ENCODE results near the gene MLIP. TPM values are rescaled to one million over a fixed set of nuclear protein-coding genes. Genes with fewer than 3 reads are reported as not detected.

Gene MLIP, protein sequence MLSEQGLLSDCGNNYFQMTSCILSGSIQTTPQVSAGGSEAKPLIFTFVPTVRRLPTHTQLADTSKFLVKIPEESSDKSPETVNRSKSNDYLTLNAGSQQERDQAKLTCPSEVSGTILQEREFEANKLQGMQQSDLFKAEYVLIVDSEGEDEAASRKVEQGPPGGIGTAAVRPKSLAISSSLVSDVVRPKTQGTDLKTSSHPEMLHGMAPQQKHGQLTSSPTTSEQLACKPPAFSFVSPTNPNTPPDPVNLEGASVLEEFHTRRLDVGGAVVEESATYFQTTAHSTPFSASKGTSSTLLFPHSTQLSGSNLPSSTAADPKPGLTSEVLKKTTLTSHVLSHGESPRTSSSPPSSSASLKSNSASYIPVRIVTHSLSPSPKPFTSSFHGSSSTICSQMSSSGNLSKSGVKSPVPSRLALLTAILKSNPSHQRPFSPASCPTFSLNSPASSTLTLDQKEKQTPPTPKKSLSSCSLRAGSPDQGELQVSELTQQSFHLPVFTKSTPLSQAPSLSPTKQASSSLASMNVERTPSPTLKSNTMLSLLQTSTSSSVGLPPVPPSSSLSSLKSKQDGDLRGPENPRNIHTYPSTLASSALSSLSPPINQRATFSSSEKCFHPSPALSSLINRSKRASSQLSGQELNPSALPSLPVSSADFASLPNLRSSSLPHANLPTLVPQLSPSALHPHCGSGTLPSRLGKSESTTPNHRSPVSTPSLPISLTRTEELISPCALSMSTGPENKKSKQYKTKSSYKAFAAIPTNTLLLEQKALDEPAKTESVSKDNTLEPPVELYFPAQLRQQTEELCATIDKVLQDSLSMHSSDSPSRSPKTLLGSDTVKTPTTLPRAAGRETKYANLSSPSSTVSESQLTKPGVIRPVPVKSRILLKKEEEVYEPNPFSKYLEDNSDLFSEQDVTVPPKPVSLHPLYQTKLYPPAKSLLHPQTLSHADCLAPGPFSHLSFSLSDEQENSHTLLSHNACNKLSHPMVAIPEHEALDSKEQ
- total RNA-seq (10 to 100 TPM; 12.5 to 28.6 TPM), polyA plus RNA-seq (ENCODE audit: insufficient read length in 2 of 2) (1 to 10 TPM in 1 of 2 donors, under 1 TPM in 1; 0.92 to 2.6 TPM)
- long read RNA-seq, donor 1, result 0 reads
- long read RNA-seq, donor 2, result 0 reads
- long read RNA-seq, donor 3, result 0 reads
- long read RNA-seq, donor 4, result 0 reads

DNA sequence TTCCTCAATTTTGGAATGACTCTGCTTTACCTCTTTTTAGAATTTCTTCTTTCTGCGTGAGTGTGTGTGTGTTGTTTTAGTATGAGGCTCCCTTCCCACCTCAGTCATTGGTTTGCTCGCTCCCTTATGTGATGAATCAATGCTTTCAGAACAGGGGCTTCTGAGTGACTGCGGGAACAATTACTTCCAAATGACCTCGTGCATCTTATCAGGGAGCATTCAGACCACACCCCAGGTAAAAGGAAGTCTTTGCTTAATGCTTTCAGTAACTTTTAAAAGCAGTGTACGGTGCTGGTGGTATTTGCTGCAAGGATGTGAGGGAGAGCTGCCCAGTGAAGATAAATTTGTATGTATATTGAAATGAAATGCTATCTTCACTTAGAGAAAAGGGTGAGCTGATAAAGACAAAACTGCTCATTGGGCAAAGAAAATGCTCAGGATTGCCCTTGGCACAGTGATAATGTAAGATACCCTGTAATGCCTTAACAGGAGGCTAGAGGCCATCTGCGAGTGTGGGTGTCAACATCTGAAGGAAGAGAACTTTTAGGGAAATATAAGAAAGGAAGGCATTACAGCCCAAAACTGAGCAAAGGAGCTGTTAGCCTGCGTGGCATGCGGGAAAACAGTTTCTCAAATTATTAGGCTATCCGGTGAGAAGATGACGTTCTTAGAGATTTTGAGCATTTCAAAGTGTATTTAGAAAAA, at the start of gene MLIP:
TSS of gene MLIP (plus strand) at position 103 of the 705 bp plus-strand sequence. CDS start at position 140, 37 bp downstream.
- H3K4me1 ChIP-seq (ENCODE audit: control insufficient read depth, insufficient read depth, low read length), result no peaks in the 10 kb centered on the region
- H3K27ac ChIP-seq (ENCODE audit: low read depth, low read length), result no peak within 1 kb of the TSS
- peak in 1 of 6 donors; percentile 58 for DNase-seq (ENCODE audit: low read depth in 4 of 6, low spot score in 6 of 6)
- WGBS (ENCODE audit: insufficient coverage), result 69% methylated on average over 2 of the region's 10 CpGs
- no peaks in the 10 kb centered on the region for H3K27me3 ChIP-seq (ENCODE audit: control insufficient read depth, insufficient read depth, low read length)
- H3K9me3 ChIP-seq (ENCODE audit: control insufficient read depth, insufficient read depth, low read length), result no peaks in the 10 kb centered on the region
- H3K4me3 ChIP-seq (ENCODE audit: low read depth, low read length), result no peak within 1 kb of the TSS
- no peaks in the 10 kb centered on the region for H3K36me3 ChIP-seq (ENCODE audit: control insufficient read depth, insufficient read depth, low read length)

- DNase-seq (ENCODE audit: low read depth in 4 of 6, low spot score in 6 of 6), result no peak
- no peaks in the 10 kb centered on the region for H3K27me3 ChIP-seq (ENCODE audit: control insufficient read depth, insufficient read depth, low read length)
- H3K36me3 ChIP-seq (ENCODE audit: control insufficient read depth, insufficient read depth, low read length), result no peaks in the 10 kb centered on the region
- H3K4me1 ChIP-seq (ENCODE audit: control insufficient read depth, insufficient read depth, low read length), result no peaks in the 10 kb centered on the region
- H3K4me3 ChIP-seq (ENCODE audit: low read depth, low read length), result no peak overlapping the region
- no peaks in the 10 kb centered on the region for H3K9me3 ChIP-seq (ENCODE audit: control insufficient read depth, insufficient read depth, low read length)
- no peak overlapping the region for H3K27ac ChIP-seq (ENCODE audit: low read depth, low read length)
- no CpG with 5 or more reads among the region's 3 CpGs for WGBS (ENCODE audit: insufficient coverage)
These were observed 48.1 kb upstream of the MLIP start for GRCh38 chr6:54063228-54063539.

GRCh38 chr6:54068694-54069093, 42.5 kb upstream of the MLIP start:
- no CpG with 5 or more reads among the region's 2 CpGs for WGBS (ENCODE audit: insufficient coverage)
- H3K27me3 ChIP-seq (ENCODE audit: control insufficient read depth, insufficient read depth, low read length), result no peaks in the 10 kb centered on the region
- no peaks in the 10 kb centered on the region for H3K4me1 ChIP-seq (ENCODE audit: control insufficient read depth, insufficient read depth, low read length)
- no peaks in the 10 kb centered on the region for H3K36me3 ChIP-seq (ENCODE audit: control insufficient read depth, insufficient read depth, low read length)
- no peak for DNase-seq (ENCODE audit: low read depth in 4 of 6, low spot score in 6 of 6)
- no peaks in the 10 kb centered on the region for H3K9me3 ChIP-seq (ENCODE audit: control insufficient read depth, insufficient read depth, low read length)
- H3K27ac ChIP-seq (ENCODE audit: low read depth, low read length), result no peak overlapping the region
- no peak overlapping the region for H3K4me3 ChIP-seq (ENCODE audit: low read depth, low read length)

- Histone ChIP-seq H3K4me3 (ENCODE audit: low read depth, low read length) (no peak overlapping the region), H3K27ac (ENCODE audit: low read depth, low read length) (no peak overlapping the region)
These were observed 41.2 kb upstream of the MLIP start for GRCh38 chr6:54070025-54070424.

DNA sequence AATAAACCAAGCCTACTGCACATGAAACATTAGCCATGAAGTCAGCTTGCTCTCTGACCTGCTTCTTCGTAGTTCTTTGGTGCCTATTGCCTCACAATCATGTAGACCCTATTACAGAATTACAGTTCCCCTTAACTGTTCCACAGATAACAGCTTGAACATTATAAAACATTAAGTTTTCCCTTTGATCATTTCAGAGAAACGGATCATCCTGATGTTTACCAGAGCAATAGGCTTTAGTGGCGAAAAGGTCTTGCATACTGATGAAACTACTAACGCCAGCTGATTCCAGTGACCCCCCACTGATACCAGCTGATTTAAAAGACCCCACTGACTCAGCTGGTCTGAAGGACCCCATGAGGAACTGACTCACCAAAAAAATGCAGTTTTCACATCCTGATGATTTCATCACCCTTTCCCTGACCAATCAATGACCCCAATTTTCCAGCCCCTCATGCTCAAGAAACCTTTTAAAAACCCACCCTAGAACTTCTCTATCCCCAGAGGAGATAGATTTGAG, 39.4 kb upstream of the MLIP start:
- no peaks in the 10 kb centered on the region for H3K27me3 ChIP-seq (ENCODE audit: control insufficient read depth, insufficient read depth, low read length)
- DNase-seq (ENCODE audit: low read depth in 4 of 6, low spot score in 6 of 6), result no peak
- H3K36me3 ChIP-seq (ENCODE audit: control insufficient read depth, insufficient read depth, low read length), result no peaks in the 10 kb centered on the region
- no peaks in the 10 kb centered on the region for H3K4me1 ChIP-seq (ENCODE audit: control insufficient read depth, insufficient read depth, low read length)
- WGBS (ENCODE audit: insufficient coverage), result 83% methylated on average over 4 of the region's 4 CpGs
- H3K4me3 ChIP-seq (ENCODE audit: low read depth, low read length), result no peak overlapping the region
- no peaks in the 10 kb centered on the region for H3K9me3 ChIP-seq (ENCODE audit: control insufficient read depth, insufficient read depth, low read length)
- H3K27ac ChIP-seq (ENCODE audit: low read depth, low read length), result no peak overlapping the region

More at GRCh38 chr6:54070025-54070424, 41.2 kb upstream of the MLIP start:
- Histone ChIP-seq H3K4me1 (ENCODE audit: control insufficient read depth, insufficient read depth, low read length) (no peaks in the 10 kb centered on the region), H3K36me3 (ENCODE audit: control insufficient read depth, insufficient read depth, low read length) (no peaks in the 10 kb centered on the region), H3K27me3 (ENCODE audit: control insufficient read depth, insufficient read depth, low read length) (no peaks in the 10 kb centered on the region), H3K9me3 (ENCODE audit: control insufficient read depth, insufficient read depth, low read length) (no peaks in the 10 kb centered on the region)
- WGBS (ENCODE audit: insufficient coverage), result no CpG with 5 or more reads among the region's 3 CpGs
- no peak for DNase-seq (ENCODE audit: low read depth in 4 of 6, low spot score in 6 of 6)

DNA sequence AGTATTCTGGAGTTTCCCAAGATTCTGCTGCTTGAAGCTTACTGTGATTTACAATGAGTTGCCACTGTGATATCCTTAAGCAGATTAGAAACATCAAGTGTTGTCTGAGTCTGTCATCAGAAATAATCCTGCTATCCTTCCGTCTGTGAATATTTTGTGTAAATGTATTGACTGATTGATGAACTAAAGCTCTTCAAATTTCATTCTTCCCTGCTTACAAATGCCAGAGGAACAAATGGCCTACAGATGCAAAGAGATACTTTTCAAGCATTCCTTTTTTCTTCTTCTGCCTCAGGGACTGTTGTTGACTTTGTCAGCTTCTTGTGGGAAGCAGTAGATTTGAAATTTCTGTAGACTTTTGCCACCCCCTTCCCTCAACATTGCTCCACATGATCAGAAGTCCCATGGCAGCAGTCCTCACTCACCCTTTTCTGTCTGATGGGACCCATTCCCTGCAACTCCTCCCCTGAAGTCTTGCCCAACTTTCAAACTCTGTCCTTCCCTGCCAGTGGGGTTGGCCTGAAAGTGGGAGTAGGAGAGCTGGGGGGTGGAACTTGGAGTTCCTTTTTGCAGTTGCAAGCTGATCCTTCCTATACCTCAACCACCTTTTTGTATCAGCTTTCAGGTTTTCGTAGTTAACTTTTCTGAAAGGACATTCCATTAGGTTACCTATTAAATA, 38.5 kb upstream of the MLIP start:
- H3K4me1 ChIP-seq (ENCODE audit: control insufficient read depth, insufficient read depth, low read length), result no peaks in the 10 kb centered on the region
- DNase-seq (ENCODE audit: low read depth in 4 of 6, low spot score in 6 of 6), result no peak
- no CpG with 5 or more reads among the region's 2 CpGs for WGBS (ENCODE audit: insufficient coverage)
- no peak overlapping the region for H3K27ac ChIP-seq (ENCODE audit: low read depth, low read length)
- H3K9me3 ChIP-seq (ENCODE audit: control insufficient read depth, insufficient read depth, low read length), result no peaks in the 10 kb centered on the region
- no peaks in the 10 kb centered on the region for H3K36me3 ChIP-seq (ENCODE audit: control insufficient read depth, insufficient read depth, low read length)
- H3K27me3 ChIP-seq (ENCODE audit: control insufficient read depth, insufficient read depth, low read length), result no peaks in the 10 kb centered on the region
- H3K4me3 ChIP-seq (ENCODE audit: low read depth, low read length), result no peak overlapping the region

DNA sequence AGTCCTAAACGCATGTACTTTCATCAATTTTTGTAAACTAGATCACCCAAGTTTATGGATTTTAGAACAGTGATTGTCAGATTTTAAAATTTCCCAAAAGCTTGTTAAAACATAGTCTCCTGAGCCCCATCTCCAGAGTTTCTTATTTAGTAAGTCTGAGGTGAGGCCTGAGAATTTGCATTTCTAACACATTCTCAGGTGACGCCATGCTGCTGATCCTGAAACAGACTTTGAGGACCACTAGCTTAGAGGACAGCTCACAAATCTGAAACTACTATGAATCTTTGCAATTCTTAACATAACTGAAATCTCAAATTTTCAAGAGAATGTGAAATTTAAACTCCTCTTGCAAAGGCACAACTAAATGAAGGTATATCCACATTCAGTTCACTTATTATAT, 37.8 kb upstream of the MLIP start:
- no peaks in the 10 kb centered on the region for H3K9me3 ChIP-seq (ENCODE audit: control insufficient read depth, insufficient read depth, low read length)
- H3K4me3 ChIP-seq (ENCODE audit: low read depth, low read length), result no peak overlapping the region
- WGBS (ENCODE audit: insufficient coverage), result 80% methylated on average over 1 of the region's 2 CpGs
- DNase-seq (ENCODE audit: low read depth in 4 of 6, low spot score in 6 of 6), result no peak
- H3K4me1 ChIP-seq (ENCODE audit: control insufficient read depth, insufficient read depth, low read length), result no peaks in the 10 kb centered on the region
- H3K27ac ChIP-seq (ENCODE audit: low read depth, low read length), result no peak overlapping the region
- no peaks in the 10 kb centered on the region for H3K36me3 ChIP-seq (ENCODE audit: control insufficient read depth, insufficient read depth, low read length)
- no peaks in the 10 kb centered on the region for H3K27me3 ChIP-seq (ENCODE audit: control insufficient read depth, insufficient read depth, low read length)

- Histone ChIP-seq H3K36me3 (ENCODE audit: control insufficient read depth, insufficient read depth, low read length) (no peaks in the 10 kb centered on the region), H3K4me1 (ENCODE audit: control insufficient read depth, insufficient read depth, low read length) (no peaks in the 10 kb centered on the region), H3K4me3 (ENCODE audit: low read depth, low read length) (no peak overlapping the region), H3K27me3 (ENCODE audit: control insufficient read depth, insufficient read depth, low read length) (no peaks in the 10 kb centered on the region), H3K9me3 (ENCODE audit: control insufficient read depth, insufficient read depth, low read length) (no peaks in the 10 kb centered on the region), H3K27ac (ENCODE audit: low read depth, low read length) (no peak overlapping the region)
- 80% methylated on average over 1 of the region's 4 CpGs for WGBS (ENCODE audit: insufficient coverage)
- DNase-seq (ENCODE audit: low read depth in 4 of 6, low spot score in 6 of 6), result peak in 1 of 6 donors; percentile 8
These were observed 37.1 kb upstream of the MLIP start for GRCh38 chr6:54074109-54074508.
